Melanocyte of skin (primary cell): ENCODE results near the gene NRSN1. TPM values are rescaled to one million over a fixed set of nuclear protein-coding genes. Genes with fewer than 3 reads are reported as not detected.

Experiments
- small RNA-seq, 2 donors: library from RNA; depleted of rRNA; stranded (forward); fragments of <200 nt; gene quantifications; one replicate each; pipeline ENCODE3, GENCODE V24; 2012
- total RNA-seq, 2 donors: library from RNA; depleted of rRNA; stranded (reverse); fragments of >200 nt; gene quantifications; 2 replicates each; pipeline ENCODE4 v1.2.3, GENCODE V29; 2012

Gene NRSN1, protein sequence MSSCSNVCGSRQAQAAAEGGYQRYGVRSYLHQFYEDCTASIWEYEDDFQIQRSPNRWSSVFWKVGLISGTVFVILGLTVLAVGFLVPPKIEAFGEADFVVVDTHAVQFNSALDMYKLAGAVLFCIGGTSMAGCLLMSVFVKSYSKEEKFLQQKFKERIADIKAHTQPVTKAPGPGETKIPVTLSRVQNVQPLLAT
- not detected for total RNA-seq

DNA sequence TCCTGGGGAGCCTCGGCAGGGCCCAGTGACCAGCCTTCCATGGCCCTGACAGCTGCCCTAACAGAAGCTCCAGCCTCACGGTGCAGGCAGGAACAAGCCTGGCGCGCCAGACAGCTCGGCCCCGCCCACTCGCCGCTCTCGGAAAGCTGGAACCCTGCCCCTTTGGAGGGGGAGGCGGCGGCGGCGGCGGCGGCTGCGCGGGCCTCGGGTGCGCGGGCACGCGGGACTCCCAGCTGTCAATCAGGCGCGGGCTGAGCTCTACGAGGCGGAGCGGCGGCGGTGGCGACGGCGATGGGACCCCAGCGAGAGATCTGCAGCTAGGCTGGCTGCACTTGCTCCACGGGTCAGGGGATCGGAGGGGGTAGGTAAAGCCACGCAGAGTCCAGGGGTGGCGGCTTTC is at the start of gene NRSN1:
Gene NRSN1 (plus strand): TSS at position 236 of the 400 bp plus-strand sequence. CDS start 8,113 bp downstream, outside the sequence.

Small RNAs within 50 kb of the gene (small RNA-seq; reads per million reads assigned to genes)
- gene RF00218: 0 to 0.04 reads per million in 2 donors

Other genes starting within 250 kb of the NRSN1 start
- under 1 TPM; under 0.01 to 0.34 TPM for gene DCDC2, start 231.8 kb downstream of the NRSN1 start, total RNA-seq